GM23338 (cell line): ENCODE measurements around the gene TUBGCP2. TPM values are rescaled to one million over a fixed set of nuclear protein-coding genes. Genes with fewer than 3 reads are reported as not detected.

Experiments
- ATAC-seq: fragments of 200-7000 bp; cut with Tn5 transposase; 3 replicates; pipeline ENCODE4 v1.9.1; 2020
- DNase-seq: peaks from one replicate; pipeline ENCODE4 v3.0.0-alpha.2; 2015; ENCODE audit warnings: low spot score
- H2AFZ ChIP-seq: fragments of 200-600 bp; sonication (generic); 2 replicates; pipeline ENCODE4 v1.8.0; 2016; ENCODE audit warnings: antibody characterized with exemption, mild to moderate bottlenecking, moderate library complexity
- H3F3A ChIP-seq: fragments of 200-600 bp; sonication (generic); replicated peaks from 2 replicates; pipeline ENCODE4 v1.8.0; 2017; ENCODE audit warnings: antibody characterized with exemption, mixed run types, low read depth
- H3K27ac ChIP-seq: fragments of 200-600 bp; sonication (generic); 2 replicates; pipeline ENCODE4 v1.6.1; 2016; ENCODE audit warnings: low read depth
- H3K27me3 ChIP-seq: fragments of 200-600 bp; sonication (generic); 2 replicates; pipeline ENCODE4 v1.8.0; 2016; ENCODE audit warnings: mild to moderate bottlenecking, mixed run types, moderate library complexity; ENCODE audit not compliant: insufficient read depth
- H3K36me3 ChIP-seq: fragments of 200-600 bp; sonication (generic); 2 replicates; pipeline ENCODE4 v1.8.0; 2016; ENCODE audit warnings: mild to moderate bottlenecking; ENCODE audit not compliant: insufficient read depth
- H3K4me1 ChIP-seq: fragments of 200-600 bp; sonication (generic); 2 replicates; pipeline ENCODE4 v1.8.0; 2016; ENCODE audit warnings: mild to moderate bottlenecking, moderate library complexity; ENCODE audit not compliant: insufficient read depth
- H3K4me2 ChIP-seq: fragments of 200-600 bp; sonication (generic); 2 replicates; pipeline ENCODE4 v1.7.1; 2017; ENCODE audit warnings: mixed run types
- H3K4me3 ChIP-seq: fragments of 200-600 bp; sonication (generic); 2 replicates; pipeline ENCODE4 v1.6.1; 2016; ENCODE audit warnings: mixed run types
- H3K79me2 ChIP-seq: fragments of 200-600 bp; sonication (generic); replicated peaks from 2 replicates; pipeline ENCODE4 v1.8.0; 2017; ENCODE audit warnings: mild to moderate bottlenecking; ENCODE audit not compliant: insufficient read depth
- H3K9me2 ChIP-seq: fragments of 200-600 bp; sonication (generic); 2 replicates; pipeline ENCODE4 v1.8.0; 2017; ENCODE audit not compliant: insufficient read depth
- H4K20me1 ChIP-seq: fragments of 200-600 bp; sonication (generic); replicated peaks from 2 replicates; pipeline ENCODE4 v1.8.0; 2017; ENCODE audit warnings: mild to moderate bottlenecking; ENCODE audit not compliant: insufficient read depth
- H3K27ac Mint-ChIP-seq: 2 replicates; pipeline ENCODE4 v1.8.0; 2020; ENCODE audit warnings: inconsistent platforms, mild to moderate bottlenecking, moderate library complexity, mixed read lengths
- H3K27me3 Mint-ChIP-seq: 3 replicates; pipeline ENCODE4 v1.8.0; 2022; ENCODE audit warnings: low read depth, mild to moderate bottlenecking, moderate library complexity, mixed read lengths, inconsistent platforms; ENCODE audit not compliant: insufficient read depth, poor library complexity
- H3K36me3 Mint-ChIP-seq: 3 replicates; pipeline ENCODE4 v1.8.0; 2021; ENCODE audit warnings: low read depth, mild to moderate bottlenecking, inconsistent platforms, moderate library complexity, mixed read lengths
- H3K4me1 Mint-ChIP-seq: 3 replicates; pipeline ENCODE4 v1.8.0; 2020; ENCODE audit warnings: mild to moderate bottlenecking, inconsistent platforms, mixed read lengths
- H3K4me3 Mint-ChIP-seq: 3 replicates; pipeline ENCODE4 v1.8.0; 2021; ENCODE audit warnings: moderate library complexity, mild to moderate bottlenecking, inconsistent platforms, mixed read lengths
- H3K9me3 Mint-ChIP-seq: 3 replicates; pipeline ENCODE4 v1.8.0; 2020; ENCODE audit warnings: moderate library complexity, mild to moderate bottlenecking, inconsistent platforms, mixed read lengths
- ETS1 ChIP-seq: IDR thresholded peaks from 2 replicates; pipeline ENCODE4 v1.6.1; 2016; ENCODE audit warnings: antibody characterized with exemption
- EZH2 ChIP-seq: fragments of 200-600 bp; sonication (generic); IDR thresholded peaks from one replicate; pipeline ENCODE4 v1.8.0; 2017; ENCODE audit warnings: antibody characterized with exemption, mild to moderate bottlenecking, low read depth; ENCODE audit not compliant: unreplicated experiment
- EZH2phosphoT487 ChIP-seq: fragments of 200-600 bp; sonication (generic); IDR thresholded peaks from one replicate; pipeline ENCODE4 v1.8.1; 2018; ENCODE audit warnings: antibody characterized with exemption; ENCODE audit not compliant: unreplicated experiment
- JUNB ChIP-seq: IDR thresholded peaks from one replicate; pipeline ENCODE4 v1.6.1; 2016; ENCODE audit warnings: antibody characterized with exemption; ENCODE audit not compliant: unreplicated experiment
- NANOG ChIP-seq: IDR thresholded peaks from 2 replicates; pipeline ENCODE4 v1.6.1; 2016; ENCODE audit warnings: antibody characterized with exemption, borderline replicate concordance
- POLR2AphosphoS5 ChIP-seq: IDR thresholded peaks from 2 replicates; pipeline ENCODE4 v1.6.1; 2016; ENCODE audit warnings: antibody characterized with exemption, low read depth
- REST ChIP-seq: IDR thresholded peaks from one replicate; pipeline ENCODE4 v1.6.1; 2018; ENCODE audit warnings: antibody characterized with exemption; ENCODE audit not compliant: unreplicated experiment
- polyA plus RNA-seq: library from polyadenylated mRNA; unstranded; fragments of >200 nt; fragmentation: Nextera tagmentation; extraction: Ambion mirVana; gene quantifications from 2 replicates; pipeline ENCODE4 v1.2.1, GENCODE V29; 2016
- total RNA-seq: library from RNA; depleted of rRNA; stranded (reverse); fragments of >200 nt; shearing (Covaris generic); gene quantifications from 2 replicates; pipeline ENCODE4 v1.2.3, GENCODE V29; 2014
- TF ChIP-seq, protein P1 (sequence below): fragments of 250-450 bp; sonication (Bioruptor Pico); IDR thresholded peaks from 2 replicates; pipeline ENCODE4 v1.5.0; 2020; ENCODE audit warnings: mild to moderate bottlenecking, moderate library complexity

The TUBGCP2 gene
- total and polyA plus RNA-seq, 2 experiments from 2014 or later = 59.6 to 67.7 TPM

- no peaks in the 10 kb centered on the region for H3K9me3 Mint-ChIP-seq
- H3K4me1 Mint-ChIP-seq = peaks cover 19% of the 10 kb centered on the region
- no peak overlapping the region for H3K4me3 ChIP-seq
- H3K4me2 ChIP-seq = no peak overlapping the region; the same call in 1 of the 2 replicates
- H3K27me3 ChIP-seq = no peaks in the 10 kb centered on the region
- H2AFZ ChIP-seq = no peak overlapping the region
- no peaks in the 10 kb centered on the region for H3K36me3 Mint-ChIP-seq
- no peaks in the 10 kb centered on the region for H3F3A ChIP-seq
- H3K27ac ChIP-seq = no peak overlapping the region
- no peaks in the 10 kb centered on the region for H3K79me2 ChIP-seq
- TF ChIP-seq ETS1 (no peak), EZH2 (no peak), EZH2phosphoT487 (no peak), POLR2AphosphoS5 (no peak), NANOG (no peak), REST (no peak), JUNB (no peak)
- TF ChIP-seq, protein P1, sequence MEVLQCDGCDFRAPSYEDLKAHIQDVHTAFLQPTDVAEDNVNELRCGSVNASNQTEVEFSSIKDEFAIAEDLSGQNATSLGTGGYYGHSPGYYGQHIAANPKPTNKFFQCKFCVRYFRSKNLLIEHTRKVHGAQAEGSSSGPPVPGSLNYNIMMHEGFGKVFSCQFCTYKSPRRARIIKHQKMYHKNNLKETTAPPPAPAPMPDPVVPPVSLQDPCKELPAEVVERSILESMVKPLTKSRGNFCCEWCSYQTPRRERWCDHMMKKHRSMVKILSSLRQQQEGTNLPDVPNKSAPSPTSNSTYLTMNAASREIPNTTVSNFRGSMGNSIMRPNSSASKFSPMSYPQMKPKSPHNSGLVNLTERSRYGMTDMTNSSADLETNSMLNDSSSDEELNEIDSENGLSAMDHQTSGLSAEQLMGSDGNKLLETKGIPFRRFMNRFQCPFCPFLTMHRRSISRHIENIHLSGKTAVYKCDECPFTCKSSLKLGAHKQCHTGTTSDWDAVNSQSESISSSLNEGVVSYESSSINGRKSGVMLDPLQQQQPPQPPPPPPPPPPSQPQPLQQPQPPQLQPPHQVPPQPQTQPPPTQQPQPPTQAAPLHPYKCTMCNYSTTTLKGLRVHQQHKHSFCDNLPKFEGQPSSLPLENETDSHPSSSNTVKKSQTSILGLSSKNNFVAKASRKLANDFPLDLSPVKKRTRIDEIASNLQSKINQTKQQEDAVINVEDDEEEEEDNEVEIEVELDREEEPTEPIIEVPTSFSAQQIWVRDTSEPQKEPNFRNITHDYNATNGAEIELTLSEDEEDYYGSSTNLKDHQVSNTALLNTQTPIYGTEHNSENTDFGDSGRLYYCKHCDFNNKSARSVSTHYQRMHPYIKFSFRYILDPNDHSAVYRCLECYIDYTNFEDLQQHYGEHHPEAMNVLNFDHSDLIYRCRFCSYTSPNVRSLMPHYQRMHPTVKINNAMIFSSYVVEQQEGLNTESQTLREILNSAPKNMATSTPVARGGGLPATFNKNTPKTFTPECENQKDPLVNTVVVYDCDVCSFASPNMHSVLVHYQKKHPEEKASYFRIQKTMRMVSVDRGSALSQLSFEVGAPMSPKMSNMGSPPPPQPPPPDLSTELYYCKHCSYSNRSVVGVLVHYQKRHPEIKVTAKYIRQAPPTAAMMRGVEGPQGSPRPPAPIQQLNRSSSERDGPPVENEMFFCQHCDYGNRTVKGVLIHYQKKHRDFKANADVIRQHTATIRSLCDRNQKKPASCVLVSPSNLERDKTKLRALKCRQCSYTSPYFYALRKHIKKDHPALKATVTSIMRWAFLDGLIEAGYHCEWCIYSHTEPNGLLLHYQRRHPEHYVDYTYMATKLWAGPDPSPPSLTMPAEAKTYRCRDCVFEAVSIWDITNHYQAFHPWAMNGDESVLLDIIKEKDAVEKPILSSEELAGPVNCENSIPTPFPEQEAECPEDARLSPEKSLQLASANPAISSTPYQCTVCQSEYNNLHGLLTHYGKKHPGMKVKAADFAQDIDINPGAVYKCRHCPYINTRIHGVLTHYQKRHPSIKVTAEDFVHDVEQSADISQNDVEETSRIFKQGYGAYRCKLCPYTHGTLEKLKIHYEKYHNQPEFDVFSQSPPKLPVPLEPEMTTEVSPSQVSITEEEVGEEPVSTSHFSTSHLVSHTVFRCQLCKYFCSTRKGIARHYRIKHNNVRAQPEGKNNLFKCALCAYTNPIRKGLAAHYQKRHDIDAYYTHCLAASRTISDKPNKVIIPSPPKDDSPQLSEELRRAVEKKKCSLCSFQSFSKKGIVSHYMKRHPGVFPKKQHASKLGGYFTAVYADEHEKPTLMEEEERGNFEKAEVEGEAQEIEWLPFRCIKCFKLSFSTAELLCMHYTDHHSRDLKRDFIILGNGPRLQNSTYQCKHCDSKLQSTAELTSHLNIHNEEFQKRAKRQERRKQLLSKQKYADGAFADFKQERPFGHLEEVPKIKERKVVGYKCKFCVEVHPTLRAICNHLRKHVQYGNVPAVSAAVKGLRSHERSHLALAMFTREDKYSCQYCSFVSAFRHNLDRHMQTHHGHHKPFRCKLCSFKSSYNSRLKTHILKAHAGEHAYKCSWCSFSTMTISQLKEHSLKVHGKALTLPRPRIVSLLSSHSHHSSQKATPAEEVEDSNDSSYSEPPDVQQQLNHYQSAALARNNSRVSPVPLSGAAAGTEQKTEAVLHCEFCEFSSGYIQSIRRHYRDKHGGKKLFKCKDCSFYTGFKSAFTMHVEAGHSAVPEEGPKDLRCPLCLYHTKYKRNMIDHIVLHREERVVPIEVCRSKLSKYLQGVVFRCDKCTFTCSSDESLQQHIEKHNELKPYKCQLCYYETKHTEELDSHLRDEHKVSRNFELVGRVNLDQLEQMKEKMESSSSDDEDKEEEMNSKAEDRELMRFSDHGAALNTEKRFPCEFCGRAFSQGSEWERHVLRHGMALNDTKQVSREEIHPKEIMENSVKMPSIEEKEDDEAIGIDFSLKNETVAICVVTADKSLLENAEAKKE (CRISPR knock-in tag) = no peak
- DNase-seq (no peak), ATAC-seq (no peak)
- no peak overlapping the region for H3K4me3 Mint-ChIP-seq
- H3K4me1 ChIP-seq = peaks cover 11% of the 10 kb centered on the region; the same call in 1 of the 2 replicates
- H3K9me2 ChIP-seq = no peaks in the 10 kb centered on the region
- H3K27me3 Mint-ChIP-seq = peaks cover 20% of the 10 kb centered on the region
- H4K20me1 ChIP-seq = no peaks in the 10 kb centered on the region
- no peaks in the 10 kb centered on the region for H3K36me3 ChIP-seq
- H3K27ac Mint-ChIP-seq = no peak overlapping the region
Measured at GRCh38 chr10:133246236-133246626, 62.4 kb downstream of the TUBGCP2 start.
